ENCODE measurements around the gene TMEM91. TPM values are rescaled to one million over a fixed set of nuclear protein-coding genes. Genes with fewer than 3 reads are reported as not detected.

TMEM91 gene
- polyA plus RNA-seq, 3 donors, result 13.2 to 27.3 (median 13.6) TPM

- DNase-seq (ENCODE audit: extremely low read depth in 1 of 11, low read depth in 9 of 11, low spot score in 4 of 11), result no peak
Measured at GRCh38 chr19:41424335-41425173, 48.2 kb downstream of the TMEM91 start.

- DNase-seq (ENCODE audit: extremely low read depth in 1 of 11, low read depth in 9 of 11, low spot score in 4 of 11), result no peak
Measured at GRCh38 chr19:41425174-41426115, 49.1 kb downstream of the TMEM91 start.

GRCh38 chr19:41426116-41426841 lies 49.9 kb downstream of the TMEM91 start:
- DNase-seq (ENCODE audit: extremely low read depth in 1 of 11, low read depth in 9 of 11, low spot score in 4 of 11), result no peak

GRCh38 chr19:41426952-41427646 lies 50.8 kb downstream of the TMEM91 start, which contains the start of gene B3GNT8:
Gene B3GNT8 (minus strand): TSS chr19:41427374. CDS start chr19:41426778, 596 bp downstream.
- peak in 8 of 11 donors; percentile 56 to 72 (median 62) for DNase-seq (ENCODE audit: extremely low read depth in 1 of 11, low read depth in 9 of 11, low spot score in 4 of 11)

- DNase-seq (ENCODE audit: extremely low read depth in 1 of 11, low read depth in 9 of 11, low spot score in 4 of 11), result no peak
Measured at GRCh38 chr19:41427647-41428480, 51.5 kb downstream of the TMEM91 start.

GRCh38 chr19:41428481-41428859 lies 52.1 kb downstream of the TMEM91 start:
- DNase-seq (ENCODE audit: extremely low read depth in 1 of 11, low read depth in 9 of 11, low spot score in 4 of 11), result no peak

GRCh38 chr19:41430922-41431321 lies 54.6 kb downstream of the TMEM91 start:
- no peak for DNase-seq (ENCODE audit: extremely low read depth in 1 of 11, low read depth in 9 of 11, low spot score in 4 of 11)

GRCh38 chr19:41431426-41432386 lies 55.4 kb downstream of the TMEM91 start:
- DNase-seq (ENCODE audit: extremely low read depth in 1 of 11, low read depth in 9 of 11, low spot score in 4 of 11), result no peak

- no peak for DNase-seq (ENCODE audit: extremely low read depth in 1 of 11, low read depth in 9 of 11, low spot score in 4 of 11)
Measured at GRCh38 chr19:41433171-41433570, 56.8 kb downstream of the TMEM91 start.

Other genes starting within 250 kb of the TMEM91 start
- under 1 TPM; 0.25 to 0.86 (median 0.82) TPM for gene CYP2S1, start 183.3 kb upstream of the TMEM91 start, polyA plus RNA-seq (ENCODE audit: insufficient read length in 3 of 3)
- 10 to 100 TPM; 31.6 to 37.6 (median 34.5) TPM for gene AXL, start 157.3 kb upstream of the TMEM91 start, polyA plus RNA-seq (ENCODE audit: insufficient read length in 3 of 3)
- 100 to 1,000 TPM; 200 to 215 (median 202) TPM for gene HNRNPUL1, start 112.2 kb upstream of the TMEM91 start, polyA plus RNA-seq (ENCODE audit: insufficient read length in 3 of 3)
- gene CCDC97, start 66.4 kb upstream of the TMEM91 start, polyA plus RNA-seq (ENCODE audit: insufficient read length in 3 of 3), result 10 to 100 TPM; 30.9 to 37.8 (median 32.5) TPM
- 10 to 100 TPM; 24.4 to 35.0 (median 32.8) TPM for gene TGFB1, start 22.6 kb upstream of the TMEM91 start, polyA plus RNA-seq (ENCODE audit: insufficient read length in 3 of 3)
- 10 to 100 TPM in 1 of 3 donors, 1 to 10 TPM in 2; 5.8 to 10.4 (median 9.4) TPM for gene B9D2, start 12.4 kb upstream of the TMEM91 start, polyA plus RNA-seq (ENCODE audit: insufficient read length in 3 of 3)
- gene EXOSC5, start 20.8 kb downstream of the TMEM91 start, polyA plus RNA-seq (ENCODE audit: insufficient read length in 3 of 3), result 10 to 100 TPM; 16.8 to 20.1 (median 17.4) TPM
- gene BCKDHA, start 21.3 kb downstream of the TMEM91 start, polyA plus RNA-seq (ENCODE audit: insufficient read length in 3 of 3), result 10 to 100 TPM; 28.6 to 45.9 (median 43.9) TPM
- 1 to 10 TPM; 2.1 to 3.9 (median 3.3) TPM for gene B3GNT8, start 50.8 kb downstream of the TMEM91 start, polyA plus RNA-seq (ENCODE audit: insufficient read length in 3 of 3)
- gene DMAC2, start 63.4 kb downstream of the TMEM91 start, polyA plus RNA-seq (ENCODE audit: insufficient read length in 3 of 3), result 10 to 100 TPM; 50.5 to 73.2 (median 59.1) TPM
- gene ERICH4, start 66.6 kb downstream of the TMEM91 start, polyA plus RNA-seq (ENCODE audit: insufficient read length in 3 of 3), result 1 to 10 TPM; 4.2 to 7.2 (median 6.2) TPM
- 1 to 10 TPM; 1.3 to 1.8 (median 1.4) TPM for gene CEACAM21, start 199.6 kb downstream of the TMEM91 start, polyA plus RNA-seq (ENCODE audit: insufficient read length in 3 of 3)

All from renal cortex interstitium (tissue), 11 donors.